Uterus (tissue), 4 donors: ENCODE measurements around the gene ACSS3. TPM values are rescaled to one million over a fixed set of nuclear protein-coding genes. Genes with fewer than 3 reads are reported as not detected.

Experiments used
- DNase-seq, 2 donors: peaks; one replicate each; pipeline ENCODE4 v3.0.0-alpha.2; 2019 to 2020
- H3K27ac ChIP-seq, 2 donors: fragments of 200-600 bp; sonication (generic); 1 replicate in 1 of 2; 2 replicates in 1 of 2; pipeline ENCODE4 v1.5.1; 2016 to 2018
- H3K27me3 ChIP-seq, 2 donors: fragments of 200-600 bp; sonication (generic); one replicate each; pipeline ENCODE4 v1.5.1; 2018 to 2019; ENCODE audit warnings: control low read depth in 1 of 2
- H3K36me3 ChIP-seq, 2 donors: fragments of 200-600 bp; sonication (generic); one replicate each; pipeline ENCODE4 v1.5.1; 2019; ENCODE audit warnings: control low read depth in 1 of 2
- H3K4me1 ChIP-seq, 2 donors: fragments of 200-600 bp; sonication (generic); one replicate each; pipeline ENCODE4 v1.5.1; 2018 to 2019; ENCODE audit warnings: control low read depth in 1 of 2
- H3K4me3 ChIP-seq, 2 donors: fragments of 200-600 bp; sonication (generic); 1 replicate in 1 of 2; 2 replicates in 1 of 2; pipeline ENCODE4 v1.5.1; 2018 to 2019; ENCODE audit warnings: mild to moderate bottlenecking in 1 of 2
- H3K9me3 ChIP-seq, 2 donors: fragments of 200-600 bp; sonication (generic); one replicate each; pipeline ENCODE4 v1.5.1; 2019; ENCODE audit warnings: control low read depth in 1 of 2
- CTCF ChIP-seq, 4 experiments: fragments of 200-600 bp in 2 of 4; fragments of 450-650 bp in 2 of 4; sonication (generic) in 2 of 4; IDR thresholded peaks; one replicate each; pipeline ENCODE4 v1.5.1; 2016 to 2019; ENCODE audit warnings: antibody characterized with exemption in 4 of 4, mild to moderate bottlenecking in 2 of 4, moderate library complexity in 1 of 4
- POLR2A ChIP-seq, 2 donors: fragments of 450-650 bp; IDR thresholded peaks; one replicate each; pipeline ENCODE4 v1.6.1; 2016; ENCODE audit warnings: antibody characterized with exemption in 2 of 2, mild to moderate bottlenecking in 1 of 2, moderate library complexity in 1 of 2
- intact Hi-C: fragments of 100-400 bp; cut with DNase I; formaldehyde crosslinking; loops from one replicate; pipeline ENCODE4 v1.15.1; 2023; ENCODE audit warnings: low total_unique reads
- total RNA-seq, 4 donors: library from RNA; depleted of rRNA in 3 of 4; stranded (reverse); fragments of >200 nt in 3 of 4; gene quantifications; one replicate each; pipeline versions ENCODE4 v1.1.0 to v1.2.4, GENCODE V29; 2014 to 2023
- donor health status: DM: yes; HTN: yes; CAD: no.

The ACSS3 gene
- total RNA-seq, 4 donors from 2014 or later = 25.6 to 62.2 (median 47.7) TPM

- no peaks in the 10 kb centered on the region for H3K36me3 ChIP-seq
- no peaks in the 10 kb centered on the region for H3K9me3 ChIP-seq
- intact Hi-C loops = no loop called here
- no peak overlapping the region for H3K27ac ChIP-seq
- DNase-seq = no peak
- no peaks in the 10 kb centered on the region for H3K4me1 ChIP-seq
- H3K27me3 ChIP-seq = no peaks in the 10 kb centered on the region
- H3K4me3 ChIP-seq = no peak overlapping the region
- TF ChIP-seq CTCF (IDR thresholded peaks at IDR 0.05) = no peak
These were observed 88.9 kb downstream of the ACSS3 start for GRCh38 chr12:81166790-81167189.

- Histone ChIP-seq H3K27me3 (no peaks in the 10 kb centered on the region), H3K36me3 (no peaks in the 10 kb centered on the region), H3K4me1 (no peaks in the 10 kb centered on the region), H3K27ac (no peak overlapping the region), H3K9me3 (no peaks in the 10 kb centered on the region), H3K4me3 (no peak overlapping the region)
- no peak for DNase-seq
- no peak for TF ChIP-seq POLR2A (IDR thresholded peaks at IDR 0.05)
- TF ChIP-seq CTCF (IDR thresholded peaks at IDR 0.05) = no peak
- intact Hi-C loops = no loop called here
These were observed 89.8 kb downstream of the ACSS3 start for GRCh38 chr12:81167694-81168093.

- intact Hi-C loops = no loop called here
- Histone ChIP-seq H3K36me3 (no peaks in the 10 kb centered on the region), H3K27ac (no peak overlapping the region), H3K4me1 (no peaks in the 10 kb centered on the region), H3K4me3 (no peak overlapping the region), H3K27me3 (no peaks in the 10 kb centered on the region), H3K9me3 (no peaks in the 10 kb centered on the region)
- TF ChIP-seq POLR2A (IDR thresholded peaks at IDR 0.05) (no peak), CTCF (IDR thresholded peaks at IDR 0.05) (no peak)
- DNase-seq = no peak
These were observed 90.6 kb downstream of the ACSS3 start for GRCh38 chr12:81168445-81168844.

GRCh38 chr12:81170072-81170471, 92.2 kb downstream of the ACSS3 start:
- Histone ChIP-seq H3K9me3 (no peaks in the 10 kb centered on the region), H3K36me3 (no peaks in the 10 kb centered on the region), H3K27ac (no peak overlapping the region), H3K4me3 (no peak overlapping the region), H3K27me3 (no peaks in the 10 kb centered on the region), H3K4me1 (no peaks in the 10 kb centered on the region)
- DNase-seq = no peak
- intact Hi-C loops = no loop called here
- no peak for TF ChIP-seq CTCF (IDR thresholded peaks at IDR 0.05)
- no peak for TF ChIP-seq POLR2A (IDR thresholded peaks at IDR 0.05)

GRCh38 chr12:81172851-81173250, 95.0 kb downstream of the ACSS3 start:
- intact Hi-C loops = no loop called here

More at GRCh38 chr12:81172851-81173250, 95.0 kb downstream of the ACSS3 start:
- Histone ChIP-seq H3K27ac (no peak overlapping the region), H3K27me3 (no peaks in the 10 kb centered on the region), H3K36me3 (no peaks in the 10 kb centered on the region), H3K9me3 (peaks cover 0 to 9% of the 10 kb centered on the region in 2 donors), H3K4me1 (no peaks in the 10 kb centered on the region), H3K4me3 (no peak overlapping the region)
- TF ChIP-seq CTCF (IDR thresholded peaks at IDR 0.05) (no peak), POLR2A (IDR thresholded peaks at IDR 0.05) (no peak)
- DNase-seq = no peak
